Head of caudate nucleus (tissue), 42 donors: ENCODE results near the gene PSMG3.

Source experiments
- DNase-seq, 42 donors: peaks; one replicate each; pipeline versions ENCODE4 v3.0.0 to v3.0.0-alpha.2; 2020 to 2021; ENCODE audit warnings: mixed read lengths in 7 of 42
- intact Hi-C: fragments of 100-400 bp; cut with DNase I; formaldehyde crosslinking; loops from one replicate; pipeline ENCODE4 v1.15.0; 2022

The PSMG3 gene

GRCh38 chr7:1598286-1598685, 28.5 kb upstream of the PSMG3 start:
- no peak for DNase-seq
- intact Hi-C loops = no loop called here

- no peak for DNase-seq
- intact Hi-C loops = no loop called here
Measured at GRCh38 chr7:1597791-1598190, 28.0 kb upstream of the PSMG3 start.

- DNase-seq = no peak
- intact Hi-C loops = no loop called here
Measured at GRCh38 chr7:1597066-1597760, 27.4 kb upstream of the PSMG3 start.

- DNase-seq = no peak
- intact Hi-C loops = no loop called here
Measured at GRCh38 chr7:1596181-1597043, 26.6 kb upstream of the PSMG3 start.

- DNase-seq = no peak
- intact Hi-C loops = no loop called here
Measured at GRCh38 chr7:1595636-1596035, 25.8 kb upstream of the PSMG3 start.

- intact Hi-C loops = no loop called here
Measured at GRCh38 chr7:1595027-1595426, 25.2 kb upstream of the PSMG3 start.

GRCh38 chr7:1593904-1594421, 24.1 kb upstream of the PSMG3 start:
- intact Hi-C loops = no loop called here
- no peak for DNase-seq

More at GRCh38 chr7:1595027-1595426, 25.2 kb upstream of the PSMG3 start:
- DNase-seq = no peak

GRCh38 chr7:1593091-1593866, 23.4 kb upstream of the PSMG3 start:
- no peak for DNase-seq
- intact Hi-C loops = no loop called here

- intact Hi-C loops = no loop called here
- DNase-seq = no peak
Measured at GRCh38 chr7:1592299-1592871, 22.6 kb upstream of the PSMG3 start.

GRCh38 chr7:1591876-1592275, 22.0 kb upstream of the PSMG3 start:
- no peak for DNase-seq
- intact Hi-C loops = no loop called here

GRCh38 chr7:1591396-1591795, 21.6 kb upstream of the PSMG3 start:
- DNase-seq = no peak
- intact Hi-C loops = no loop called here

GRCh38 chr7:1590887-1591286, 21.1 kb upstream of the PSMG3 start:
- no peak for DNase-seq
- intact Hi-C loops = no loop called here

- intact Hi-C loops = no loop called here
- DNase-seq = no peak
Measured at GRCh38 chr7:1590476-1590875, 20.6 kb upstream of the PSMG3 start.

- intact Hi-C loops = no loop called here
- DNase-seq = no peak
Measured at GRCh38 chr7:1588978-1589377, 19.1 kb upstream of the PSMG3 start.

- no peak for DNase-seq
- intact Hi-C loops = no loop called here
Measured at GRCh38 chr7:1587738-1588137, 17.9 kb upstream of the PSMG3 start.

- intact Hi-C loops = no loop called here
- DNase-seq = no peak
Measured at GRCh38 chr7:1586827-1587705, 17.2 kb upstream of the PSMG3 start.

GRCh38 chr7:1586126-1586826, 16.4 kb upstream of the PSMG3 start:
- intact Hi-C loops = no loop called here
- DNase-seq = no peak
